Head of caudate nucleus (tissue), 42 donors: Measurements from ENCODE around the gene PLOD2.

Experiments used
- DNase-seq, 42 donors: peaks; one replicate each; pipeline versions ENCODE4 v3.0.0 to v3.0.0-alpha.2; 2020 to 2021; ENCODE audit warnings: mixed read lengths in 7 of 42
- intact Hi-C: fragments of 100-400 bp; cut with DNase I; formaldehyde crosslinking; loops from one replicate; pipeline ENCODE4 v1.15.0; 2022

The PLOD2 gene

GRCh38 chr3:146153429-146153828 is 7.6 kb downstream of the PLOD2 start:
- intact Hi-C loops, result no loop called here
- no peak for DNase-seq

GRCh38 chr3:146152834-146153233 is 8.2 kb downstream of the PLOD2 start:
- peak in 3 of 42 donors; percentile 4 to 10 (median 7) for DNase-seq
- intact Hi-C loops, result no loop called here

GRCh38 chr3:146148468-146148931 is 12.5 kb downstream of the PLOD2 start:
- DNase-seq, result no peak

GRCh38 chr3:146145642-146146041 is 15.3 kb downstream of the PLOD2 start:
- no peak for DNase-seq
- intact Hi-C loops, result no loop called here

More at GRCh38 chr3:146148468-146148931, 12.5 kb downstream of the PLOD2 start:
- intact Hi-C loops, result no loop called here

GRCh38 chr3:146142757-146143156 is 18.2 kb downstream of the PLOD2 start:
- intact Hi-C loops, result no loop called here
- DNase-seq, result peak in 1 of 42 donors; percentile 22

- intact Hi-C loops, result no loop called here
- no peak for DNase-seq
Measured at GRCh38 chr3:146139586-146140110, 21.3 kb downstream of the PLOD2 start.

GRCh38 chr3:146138902-146139301 is 22.1 kb downstream of the PLOD2 start:
- intact Hi-C loops, result no loop called here
- DNase-seq, result no peak

GRCh38 chr3:146136647-146137046 is 24.3 kb downstream of the PLOD2 start:
- DNase-seq, result no peak
- intact Hi-C loops, result no loop called here

GRCh38 chr3:146134348-146135117 is 26.5 kb downstream of the PLOD2 start:
- intact Hi-C loops, result no loop called here
- DNase-seq, result no peak

GRCh38 chr3:146133441-146133840 is 27.5 kb downstream of the PLOD2 start:
- intact Hi-C loops, result no loop called here
- no peak for DNase-seq

GRCh38 chr3:146131616-146132410 is 29.2 kb downstream of the PLOD2 start:
- no peak for DNase-seq
- intact Hi-C loops, result no loop called here

- intact Hi-C loops, result no loop called here
- no peak for DNase-seq
Measured at GRCh38 chr3:146130881-146131371, 30.1 kb downstream of the PLOD2 start.

- intact Hi-C loops, result no loop called here
- DNase-seq, result no peak
Measured at GRCh38 chr3:146129750-146130149, 31.2 kb downstream of the PLOD2 start.

GRCh38 chr3:146128939-146129338 is 32.0 kb downstream of the PLOD2 start:
- DNase-seq, result no peak
- intact Hi-C loops, result no loop called here

- intact Hi-C loops, result no loop called here
- no peak for DNase-seq
Measured at GRCh38 chr3:146128179-146128578, 32.8 kb downstream of the PLOD2 start.

GRCh38 chr3:146125951-146126350 is 35.0 kb downstream of the PLOD2 start:
- no peak for DNase-seq
- intact Hi-C loops, result no loop called here

- DNase-seq, result no peak
- intact Hi-C loops, result no loop called here
Measured at GRCh38 chr3:146124126-146124801, 36.7 kb downstream of the PLOD2 start.

GRCh38 chr3:146117406-146118285 is 43.3 kb downstream of the PLOD2 start:
- DNase-seq, result no peak
- intact Hi-C loops, result no loop called here
